Kidney tubule cell (primary cell): ENCODE results near the gene KCNT1.
"Not testable (repeated sequence)": the region's sequence is repeated elsewhere in the genome, so short reads cannot be mapped to it uniquely, and the experiment has no call there.

Experiments used
- DNase-seq: peaks from one replicate; pipeline ENCODE4 v3.0.0-alpha.2; 2018; ENCODE audit warnings: low spot score

KCNT1 gene

DNA sequence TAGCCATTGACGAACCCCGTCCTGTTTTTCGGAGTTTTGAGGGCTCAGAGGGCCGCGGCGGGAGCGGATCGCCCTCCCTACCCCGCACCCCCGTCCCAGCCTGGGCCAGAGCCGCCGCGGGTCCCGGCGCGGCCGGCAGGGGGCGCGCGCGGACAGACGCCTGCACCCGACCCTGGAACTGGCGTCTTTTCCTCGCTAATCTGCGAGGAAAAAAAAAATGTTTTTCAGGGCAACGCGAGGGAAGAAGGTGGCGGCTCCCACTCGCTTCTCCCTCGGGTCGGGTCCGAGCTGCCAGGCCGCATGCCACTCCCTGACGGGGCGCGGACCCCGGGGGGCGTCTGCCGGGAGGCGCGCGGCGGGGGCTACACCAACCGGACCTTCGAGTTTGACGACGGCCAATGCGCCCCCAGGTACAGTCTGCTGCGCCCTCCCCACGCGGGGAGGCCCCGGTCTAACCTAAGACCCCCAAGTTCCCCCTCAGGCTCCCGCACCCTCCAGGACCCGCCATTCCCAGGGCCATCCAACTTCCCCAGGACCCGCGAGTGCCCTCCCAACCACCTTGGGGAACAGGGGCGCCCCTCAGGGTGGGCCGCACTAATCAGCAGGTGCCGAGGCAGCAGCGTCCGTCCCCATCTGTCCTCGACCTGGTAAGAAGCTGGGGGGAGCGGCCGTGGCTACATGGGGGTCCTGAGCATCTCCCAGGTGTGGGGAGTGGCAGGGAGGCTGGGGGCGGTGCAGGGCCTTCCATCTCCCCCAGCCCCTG lies at the start of gene KCNT1:
KCNT1 (plus strand) TSS at position 227 of the 763 bp plus-strand sequence; CDS start at position 301, 74 bp downstream.
- peak; percentile 37 for DNase-seq

DNA sequence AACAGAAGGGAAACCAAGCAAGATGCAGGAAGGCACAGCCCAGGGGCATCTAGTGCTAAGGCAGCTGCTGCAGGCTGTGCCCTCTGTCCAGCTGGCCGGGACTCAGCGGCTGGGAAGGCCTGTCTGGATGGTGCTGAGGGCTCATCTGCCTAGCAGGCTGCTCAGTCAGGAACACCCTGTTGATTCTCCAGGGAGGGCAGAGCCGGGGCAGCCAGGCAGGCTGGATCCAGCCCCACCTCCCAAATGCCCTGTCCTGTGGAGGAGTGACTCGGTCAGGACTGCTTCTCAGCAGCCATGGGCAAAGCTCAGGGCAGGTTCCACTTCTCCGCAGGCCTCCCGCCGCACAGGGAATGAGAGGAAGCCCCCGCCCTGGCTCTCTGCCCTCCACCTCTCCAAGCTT lies 46.7 kb upstream of the KCNT1 start:
- DNase-seq: no peak

GRCh38 chr9:135657416-135657815 lies 44.6 kb upstream of the KCNT1 start:
- DNase-seq: no peak

- DNase-seq: no peak
These were observed 42.7 kb upstream of the KCNT1 start for GRCh38 chr9:135659252-135659651.

GRCh38 chr9:135660407-135660806 lies 41.6 kb upstream of the KCNT1 start:
- DNase-seq: no peak

- DNase-seq: no peak
These were observed 40.0 kb upstream of the KCNT1 start for GRCh38 chr9:135661816-135662560.

GRCh38 chr9:135662758-135663450 lies 39.1 kb upstream of the KCNT1 start, which contains the start of gene LCN9:
LCN9 (plus strand) TSS chr9:135663309; CDS start chr9:135663322, 13 bp downstream.
- no peak for DNase-seq

DNA sequence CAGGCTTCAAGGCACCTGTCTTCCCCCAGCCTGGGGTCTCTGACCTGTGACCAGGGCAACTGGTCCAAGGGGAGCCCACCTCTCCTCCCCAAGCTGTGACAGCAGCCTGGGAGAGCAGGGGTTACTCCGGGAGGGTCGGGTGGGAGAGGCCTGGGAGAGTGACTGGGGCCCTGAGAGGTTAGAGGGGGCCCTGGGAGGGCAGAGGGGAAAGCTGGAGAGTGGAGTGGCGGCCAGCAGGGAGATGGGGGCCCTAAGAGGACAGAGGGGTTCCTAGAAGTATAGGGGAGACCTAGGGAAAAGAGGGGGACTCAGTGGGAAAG lies 38.6 kb upstream of the KCNT1 start:
- no peak for DNase-seq

DNA sequence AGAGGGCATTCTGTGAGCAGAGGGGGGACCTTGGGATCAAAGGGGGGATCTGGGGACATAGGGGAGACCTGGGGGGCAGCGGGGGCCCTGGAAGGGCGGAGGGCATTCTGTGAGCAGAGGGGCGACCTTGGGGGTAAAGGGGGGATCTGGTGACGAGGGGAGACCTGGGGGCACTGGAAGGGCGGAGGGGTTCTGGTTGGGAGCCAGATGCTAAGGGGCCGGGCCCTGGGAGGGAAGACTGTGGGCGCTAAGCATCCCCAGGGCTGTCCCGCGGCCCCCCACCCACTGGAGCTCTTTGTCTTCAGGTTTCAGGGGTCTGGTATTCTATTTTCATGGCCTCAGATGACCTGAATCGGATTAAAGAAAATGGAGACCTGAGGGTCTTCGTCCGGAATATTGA lies 38.1 kb upstream of the KCNT1 start:
- no peak for DNase-seq

GRCh38 chr9:135664266-135664665 lies 37.7 kb upstream of the KCNT1 start:
- no peak for DNase-seq

- DNase-seq: no peak
These were observed 36.9 kb upstream of the KCNT1 start for GRCh38 chr9:135664801-135665794.

- no peak for DNase-seq
These were observed 36.2 kb upstream of the KCNT1 start for GRCh38 chr9:135665795-135666189.

DNA sequence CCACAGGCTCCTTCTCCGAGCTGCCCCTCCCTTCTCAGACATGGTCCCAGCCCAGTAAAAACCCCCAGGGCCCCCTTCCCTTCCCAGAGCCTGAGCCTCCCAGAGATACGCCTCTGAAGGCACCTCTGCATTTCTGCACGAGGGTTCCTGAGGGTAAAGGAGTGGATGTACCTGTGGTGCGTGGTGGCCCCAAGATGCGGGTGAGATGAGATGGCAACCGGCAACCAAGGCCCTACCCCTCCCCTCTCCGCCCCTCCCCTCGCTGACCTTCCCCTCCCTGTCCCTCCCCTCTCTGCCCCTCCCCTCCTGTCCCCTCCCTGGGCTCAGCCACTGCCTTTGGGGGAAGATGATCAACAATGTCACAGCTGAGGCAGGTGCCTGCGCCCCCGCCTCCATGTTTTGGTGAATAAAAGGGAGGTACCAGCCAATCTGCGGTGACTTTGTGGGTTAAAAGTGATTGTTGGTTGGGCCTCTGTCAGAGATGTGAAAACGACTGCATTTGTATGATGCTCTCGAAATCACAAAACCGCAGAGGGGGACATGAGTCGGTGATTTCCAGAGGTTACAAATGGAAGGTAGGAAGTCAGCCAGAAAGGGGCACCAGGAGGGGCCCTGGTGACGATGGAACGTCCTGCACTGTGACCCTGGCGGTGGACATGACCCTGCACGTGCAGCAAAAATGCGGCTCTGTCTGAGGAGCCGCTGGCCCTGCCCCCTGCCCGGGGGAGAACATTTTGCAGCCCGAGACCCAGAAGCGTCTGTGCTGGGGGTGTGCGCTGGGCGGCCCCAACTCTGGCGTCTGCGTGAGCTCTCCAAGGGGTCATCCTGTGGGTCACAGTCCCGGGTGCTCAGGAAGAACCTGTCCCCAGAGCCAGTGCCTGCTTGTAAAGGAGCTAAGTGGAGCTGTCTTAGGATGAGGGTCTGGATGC lies 35.2 kb upstream of the KCNT1 start:
- no peak for DNase-seq

- DNase-seq: no peak
These were observed 34.5 kb upstream of the KCNT1 start for GRCh38 chr9:135667463-135668001.

DNA sequence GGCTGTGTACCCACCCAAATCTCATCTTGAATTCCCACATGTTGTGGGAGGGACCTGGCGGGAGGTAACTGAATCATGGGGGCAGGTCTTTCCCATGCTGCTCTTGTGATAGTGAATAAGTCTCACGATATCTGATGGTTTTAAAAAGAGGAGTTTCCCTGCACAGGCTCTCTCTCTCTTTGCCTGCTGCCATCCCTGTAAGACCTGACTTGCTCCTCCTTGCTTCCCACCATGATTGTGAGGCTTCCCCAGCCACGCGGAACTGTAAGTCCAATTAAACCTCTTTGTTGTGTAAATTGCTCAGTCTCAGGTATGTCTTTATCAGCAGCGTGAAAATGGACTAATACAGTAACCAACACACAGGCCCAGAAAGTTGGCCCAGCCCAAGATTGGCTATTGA lies 33.0 kb upstream of the KCNT1 start:
- DNase-seq: not testable (repeated sequence)

DNA sequence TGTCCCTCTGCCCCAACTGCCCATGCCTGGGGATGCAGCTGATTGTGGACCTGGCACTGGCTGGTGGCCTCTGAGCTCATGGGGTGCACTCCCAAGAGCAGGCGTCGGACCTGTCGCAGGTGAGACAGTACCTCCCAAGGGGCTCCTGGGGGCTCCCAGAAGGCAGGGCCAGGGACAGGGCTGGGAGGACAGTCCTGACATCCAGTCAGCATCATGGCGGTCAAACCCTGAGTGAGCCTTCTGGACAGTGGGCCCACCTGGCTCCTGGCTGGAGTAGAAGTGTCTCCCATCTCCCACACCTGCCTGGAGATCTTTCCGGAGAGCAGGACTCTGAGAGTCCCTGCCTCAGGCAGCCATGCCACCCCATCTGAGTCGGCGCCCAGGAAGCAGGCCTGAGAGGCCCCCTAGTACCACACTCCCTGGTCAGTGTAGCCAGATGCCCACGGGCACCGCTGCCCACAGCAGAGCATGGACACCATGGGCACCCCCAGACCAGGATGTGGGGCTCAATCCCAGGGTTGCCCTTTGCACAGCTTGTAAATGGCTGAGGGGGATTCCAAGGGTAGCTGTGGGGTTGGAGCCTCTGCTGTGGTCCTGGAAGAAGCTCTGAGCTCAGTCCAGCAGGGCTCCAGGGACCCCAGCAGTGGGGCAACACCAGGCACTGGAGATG lies 32.2 kb upstream of the KCNT1 start:
- DNase-seq: no peak

DNA sequence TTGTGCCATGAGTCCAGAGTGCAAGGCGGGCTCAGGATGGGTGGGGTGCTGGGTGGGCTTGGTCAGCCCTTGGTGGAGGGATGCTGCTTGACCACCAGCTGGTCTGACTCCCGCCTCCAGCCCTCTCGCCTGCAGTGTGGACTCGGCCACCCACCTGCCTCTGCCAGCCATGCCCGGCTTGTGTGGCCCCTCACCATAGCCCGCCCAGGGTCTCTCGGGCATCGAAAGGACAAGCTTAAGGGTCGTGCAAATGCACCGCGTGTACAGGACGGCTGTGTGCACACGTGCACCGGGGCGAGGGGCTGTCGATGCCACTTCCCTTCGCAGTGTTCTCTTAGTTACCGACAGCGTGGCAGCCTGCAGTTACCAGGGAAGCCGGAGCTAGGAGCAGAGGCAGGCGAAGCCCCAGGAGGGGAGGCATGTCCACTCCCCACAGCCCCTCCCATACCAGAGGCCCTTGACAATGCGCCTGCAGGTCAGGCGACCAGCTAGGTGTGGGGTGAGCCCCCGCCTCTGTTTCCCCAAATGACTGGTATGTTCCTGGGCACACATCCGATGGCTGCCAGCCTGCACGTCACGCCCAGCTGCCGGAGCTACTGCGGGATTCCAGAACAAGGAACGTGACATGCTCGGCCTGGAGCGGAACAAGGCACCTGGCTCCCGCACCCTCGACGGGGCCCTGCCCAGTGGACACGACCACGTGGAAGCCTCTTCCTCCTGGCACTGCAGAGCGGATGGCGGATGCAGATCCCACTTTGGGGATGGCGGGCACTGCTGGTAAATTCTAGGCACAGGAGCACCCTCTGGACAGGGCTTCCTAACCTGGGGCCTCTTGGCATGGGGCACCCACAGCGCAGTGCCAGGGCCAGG lies 31.0 kb upstream of the KCNT1 start:
- DNase-seq: no peak

DNA sequence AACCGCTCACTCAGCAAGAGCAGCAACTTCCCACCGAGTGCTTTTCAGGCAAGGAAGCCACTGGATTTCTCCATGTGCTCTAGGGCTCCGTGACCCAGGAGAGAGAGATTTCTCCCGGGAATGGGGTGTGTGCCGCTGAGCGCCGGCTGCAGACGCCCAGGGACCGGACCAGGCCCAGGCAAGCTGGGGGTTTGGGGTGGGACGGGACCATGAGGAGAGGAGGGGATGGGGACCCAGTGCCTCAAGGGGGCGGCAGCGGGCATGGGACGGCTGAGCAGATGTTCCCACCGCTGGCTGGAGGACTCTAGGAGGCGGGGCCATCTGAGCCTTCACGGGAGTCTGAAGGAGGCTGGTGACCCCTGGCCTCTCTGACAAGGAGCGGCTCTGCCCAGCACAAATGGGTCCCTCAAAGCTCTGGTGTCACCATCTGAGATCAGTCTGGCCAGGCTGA lies 30.4 kb upstream of the KCNT1 start:
- DNase-seq: no peak

- DNase-seq: not testable (repeated sequence)
These were observed 29.2 kb upstream of the KCNT1 start for GRCh38 chr9:135672786-135673185.
